SK-N-MC (cell line): Measurements from ENCODE around the gene QSER1.
"Not testable (repeated sequence)": the region's sequence is repeated elsewhere in the genome, so short reads cannot be mapped to it uniquely, and the experiment has no call there.

Experiments
- DNase-seq: peaks from one replicate; pipeline ENCODE4 v3.0.0-alpha.2; 2011; ENCODE audit warnings: low read depth, low spot score
- H3K27ac ChIP-seq: fragments of 200-600 bp; sonication (generic); 2 replicates; pipeline ENCODE4 v1.5.1; 2016; ENCODE audit warnings: mixed run types
- H3K36me3 ChIP-seq: fragments of 200-600 bp; sonication (generic); 2 replicates; pipeline ENCODE4 v1.6.1; 2017; ENCODE audit warnings: antibody characterized with exemption, low read length, mixed read lengths; ENCODE audit not compliant: insufficient read depth
- H3K4me3 ChIP-seq: fragments of 200-600 bp; sonication (generic); 2 replicates; pipeline ENCODE4 v1.5.1; 2016
- H3K9ac ChIP-seq: fragments of 200-600 bp; sonication (generic); 2 replicates; pipeline ENCODE4 v1.8.0; 2017; ENCODE audit warnings: mixed run types, mixed read lengths; ENCODE audit not compliant: insufficient read length
- H3K9me3 ChIP-seq: fragments of 200-600 bp; sonication (generic); 2 replicates; pipeline ENCODE4 v1.6.1; 2017; ENCODE audit warnings: low read depth, mild to moderate bottlenecking, antibody characterized with exemption, low read length, moderate library complexity, mixed read lengths
- EZH2 ChIP-seq: fragments of 200-600 bp; sonication (generic); IDR thresholded peaks from one replicate; pipeline ENCODE4 v1.6.1; 2017; ENCODE audit warnings: antibody characterized with exemption
- FOXP2 ChIP-seq: optimal IDR thresholded peaks from 2 replicates; pipeline ENCODE3; 2011; ENCODE audit warnings: mild to moderate bottlenecking, moderate library complexity; ENCODE audit not compliant: insufficient read depth; ENCODE audit errors: extremely low read length, control extremely low read depth
- POLR2AphosphoS5 ChIP-seq: IDR thresholded peaks from 2 replicates; pipeline ENCODE4 v1.6.1; 2012; ENCODE audit warnings: mild to moderate bottlenecking, low read depth, low read length, borderline replicate concordance

Gene QSER1

DNA sequence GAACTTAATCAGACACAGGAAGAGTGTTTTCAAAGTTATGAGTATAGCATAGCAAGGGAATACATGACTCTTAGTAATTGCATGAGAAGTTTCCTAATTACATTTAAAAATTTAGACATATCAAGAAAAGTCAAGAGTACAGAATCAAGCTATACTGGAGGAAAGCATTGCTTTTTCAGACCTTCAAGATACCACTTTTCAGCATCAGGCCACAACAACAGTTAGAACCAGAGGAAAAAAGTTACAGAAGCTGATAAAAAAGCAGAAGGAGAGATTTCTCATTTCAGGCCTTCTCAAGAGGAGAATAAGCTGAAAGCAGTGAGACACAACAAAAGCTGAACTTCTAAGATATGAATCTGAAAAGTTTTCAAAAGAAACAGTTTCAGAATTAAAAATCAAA, 28.1 kb upstream of the QSER1 start:
- H3K9me3 ChIP-seq = no peaks in the 10 kb centered on the region
- TF ChIP-seq EZH2 (no peak), FOXP2 (no peak), POLR2AphosphoS5 (no peak)
- no peak overlapping the region for H3K9ac ChIP-seq
- H3K4me3 ChIP-seq = no peak overlapping the region
- no peak for DNase-seq
- H3K27ac ChIP-seq = no peak overlapping the region
- H3K36me3 ChIP-seq = no peaks in the 10 kb centered on the region

DNA sequence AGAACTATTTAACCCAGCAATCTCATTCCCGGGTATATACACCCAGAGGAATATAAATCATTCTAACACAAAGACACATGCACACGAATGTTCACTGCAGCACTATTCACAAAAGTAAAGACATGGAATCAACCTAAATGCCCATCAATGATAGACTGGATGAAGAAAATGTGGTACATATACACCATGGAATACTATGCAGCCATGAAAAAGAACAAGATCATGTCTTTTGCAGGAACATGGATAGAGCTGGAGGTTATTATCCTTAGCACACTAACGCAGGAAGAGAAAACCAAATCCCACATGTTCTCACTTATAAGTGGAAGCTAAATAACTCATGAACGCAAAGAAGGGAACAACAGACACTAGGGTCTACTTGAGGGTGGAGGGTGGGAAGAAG, 23.9 kb upstream of the QSER1 start:
- not testable (repeated sequence) for H3K9ac ChIP-seq, H3K27ac ChIP-seq, H3K4me3 ChIP-seq, H3K36me3 ChIP-seq, DNase-seq, H3K9me3 ChIP-seq

DNA sequence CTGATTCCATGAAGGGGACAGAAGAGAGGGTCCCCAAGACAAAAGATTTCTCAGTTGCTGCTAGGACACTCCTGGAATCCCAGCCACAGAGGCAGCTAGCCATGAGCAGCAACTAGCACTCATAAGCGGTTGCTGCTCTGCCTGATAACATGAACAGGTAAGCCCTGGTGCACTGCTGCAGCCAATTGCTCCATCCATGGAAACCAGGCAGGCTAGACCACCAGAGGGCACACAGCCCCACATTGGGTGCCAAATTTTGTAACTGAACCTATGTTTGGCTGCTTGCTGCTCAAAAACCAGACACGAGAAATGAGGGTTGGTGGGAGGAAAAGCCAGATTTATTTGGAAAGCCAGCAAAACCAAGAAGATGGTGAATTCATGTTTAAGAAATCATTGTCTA, 21.9 kb upstream of the QSER1 start:
- Histone ChIP-seq H3K4me3 (no peak overlapping the region), H3K9ac (no peak overlapping the region)
- TF ChIP-seq FOXP2 (no peak), EZH2 (no peak), POLR2AphosphoS5 (no peak)

DNA sequence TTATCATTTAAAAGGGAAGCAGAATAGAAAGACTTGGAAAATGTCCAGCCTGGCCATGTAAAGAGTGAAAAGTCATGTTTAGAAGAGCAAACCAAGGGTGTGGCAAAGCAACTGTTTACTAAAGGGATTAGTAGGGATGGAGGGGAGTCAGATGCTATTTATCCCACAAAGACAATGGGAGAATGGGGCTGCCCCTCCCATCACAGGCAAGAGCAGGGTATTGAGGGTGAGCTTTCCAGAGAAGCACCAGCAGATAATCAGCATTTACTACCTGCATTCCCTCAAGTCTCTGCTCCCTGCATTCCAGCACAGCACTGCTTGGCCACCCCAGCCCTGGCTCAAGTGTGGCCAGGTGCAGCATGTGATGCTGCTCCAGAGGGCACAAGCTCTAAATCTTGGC, 18.5 kb upstream of the QSER1 start:
- Histone ChIP-seq H3K9me3 (no peaks in the 10 kb centered on the region), H3K4me3 (no peak overlapping the region), H3K36me3 (no peaks in the 10 kb centered on the region), H3K27ac (no peak overlapping the region), H3K9ac (no peak overlapping the region)
- TF ChIP-seq POLR2AphosphoS5 (no peak), FOXP2 (no peak), EZH2 (no peak)
- DNase-seq = no peak

More for the DNA sequence above, 21.9 kb upstream of the QSER1 start:
- Histone ChIP-seq H3K27ac (no peak overlapping the region), H3K36me3 (no peaks in the 10 kb centered on the region), H3K9me3 (no peaks in the 10 kb centered on the region)
- DNase-seq = no peak

DNA sequence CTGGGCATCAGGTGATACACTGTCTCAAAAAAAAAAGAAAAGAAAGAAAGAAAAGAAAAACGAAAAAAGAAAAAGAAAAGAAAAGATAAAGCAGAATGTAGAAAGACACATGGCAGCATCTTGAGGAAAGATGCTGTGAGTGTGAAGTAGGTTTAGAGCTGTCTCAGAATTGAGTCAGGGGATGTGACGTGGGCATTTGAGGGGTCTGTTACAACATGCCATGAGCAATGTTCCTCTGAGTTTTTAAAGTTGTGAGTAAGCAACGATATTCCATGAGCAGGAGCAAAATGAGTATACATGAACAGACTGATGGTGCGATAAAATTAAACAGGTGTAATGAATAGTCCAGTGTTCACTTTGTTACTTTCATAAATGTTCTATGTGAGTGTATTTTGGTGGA, 11.3 kb upstream of the QSER1 start:
- TF ChIP-seq EZH2 (no peak), POLR2AphosphoS5 (no peak), FOXP2 (no peak)
- H3K9me3 ChIP-seq = no peaks in the 10 kb centered on the region
- H3K27ac ChIP-seq = no peak overlapping the region
- no peak for DNase-seq
- H3K4me3 ChIP-seq = no peak overlapping the region
- H3K36me3 ChIP-seq = no peaks in the 10 kb centered on the region
- no peak overlapping the region for H3K9ac ChIP-seq

DNA sequence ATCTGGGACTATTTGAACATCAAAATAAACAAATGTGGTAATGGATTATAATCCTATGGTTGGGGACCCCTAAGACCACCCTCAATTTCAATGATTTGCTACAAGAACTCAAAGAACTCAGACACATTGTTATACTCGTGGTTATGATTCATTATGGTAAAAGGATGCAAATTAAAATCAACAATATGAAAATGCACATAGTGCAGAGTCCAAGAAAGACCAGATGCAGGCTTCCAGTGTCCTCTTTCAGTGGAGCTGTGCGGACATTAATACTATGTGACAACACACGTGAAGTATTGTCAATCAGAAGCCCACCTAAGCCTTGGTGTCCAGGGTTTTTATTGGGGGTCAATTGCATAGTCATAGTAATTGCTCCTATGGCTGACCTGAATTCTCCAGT, 9.2 kb upstream of the QSER1 start:
- TF ChIP-seq POLR2AphosphoS5 (no peak), FOXP2 (no peak), EZH2 (no peak)
- no peak overlapping the region for H3K4me3 ChIP-seq
- no peaks in the 10 kb centered on the region for H3K9me3 ChIP-seq
- H3K9ac ChIP-seq = no peak overlapping the region
- H3K27ac ChIP-seq = no peak overlapping the region
- no peaks in the 10 kb centered on the region for H3K36me3 ChIP-seq
- no peak for DNase-seq

DNA sequence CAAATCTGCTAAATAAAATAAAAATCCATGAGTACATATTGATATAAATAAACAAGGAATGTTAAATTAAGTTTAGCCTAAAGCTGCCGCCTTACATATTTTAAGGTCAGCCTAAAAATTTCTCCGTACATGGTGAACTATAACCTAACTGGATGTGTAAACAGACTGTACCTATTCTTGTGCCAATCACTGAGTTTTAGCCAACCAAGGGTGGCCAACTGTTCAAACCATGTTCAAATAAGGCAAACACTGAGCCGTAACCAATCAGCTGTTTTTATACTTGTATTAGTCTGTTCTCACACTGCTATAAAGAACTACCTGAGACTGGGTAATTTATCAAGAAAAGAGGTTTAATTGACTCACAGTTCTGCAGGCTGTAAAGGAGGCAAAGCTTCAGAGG, 8.6 kb upstream of the QSER1 start:
- no peaks in the 10 kb centered on the region for H3K9me3 ChIP-seq
- TF ChIP-seq FOXP2 = no peak
- no peak for TF ChIP-seq POLR2AphosphoS5
- TF ChIP-seq EZH2 = no peak
- no peak overlapping the region for H3K9ac ChIP-seq
- DNase-seq = no peak
- H3K36me3 ChIP-seq = no peaks in the 10 kb centered on the region
- H3K27ac ChIP-seq = no peak overlapping the region
- H3K4me3 ChIP-seq = no peak overlapping the region

DNA sequence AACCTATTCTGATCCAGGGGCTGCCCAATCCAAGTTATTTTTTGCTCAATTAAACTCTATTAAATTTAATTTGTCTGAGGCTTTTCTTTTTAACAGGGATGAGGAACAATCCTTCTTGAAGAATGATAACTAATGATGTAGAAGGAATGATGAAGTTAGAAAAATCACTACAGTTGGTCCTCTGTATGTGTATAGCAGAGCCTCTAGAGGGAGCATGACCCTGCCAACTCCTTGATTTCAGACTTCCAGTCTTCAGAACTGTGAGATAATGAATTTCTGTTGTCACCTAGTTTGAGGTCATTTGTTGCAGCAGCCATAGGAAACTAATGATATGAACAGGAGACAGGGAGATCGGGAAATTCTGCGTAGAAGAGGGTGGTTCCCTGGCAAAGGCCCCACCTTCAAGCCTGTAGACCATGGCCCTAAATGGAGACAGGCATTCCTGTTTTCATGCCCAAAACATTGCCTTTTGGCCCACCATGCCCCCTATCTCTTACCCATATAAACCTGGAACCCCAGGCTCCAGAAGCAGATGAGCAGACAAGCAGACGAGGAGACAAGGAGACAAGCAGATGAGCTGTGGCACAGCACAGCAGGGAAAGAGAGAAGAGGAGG, 7.7 kb upstream of the QSER1 start:
- Histone ChIP-seq H3K9ac (no peak overlapping the region), H3K36me3 (no peaks in the 10 kb centered on the region), H3K9me3 (no peaks in the 10 kb centered on the region), H3K27ac (no peak overlapping the region), H3K4me3 (no peak overlapping the region)
- no peak for DNase-seq
- TF ChIP-seq FOXP2 (no peak), EZH2 (no peak), POLR2AphosphoS5 (no peak)

DNA sequence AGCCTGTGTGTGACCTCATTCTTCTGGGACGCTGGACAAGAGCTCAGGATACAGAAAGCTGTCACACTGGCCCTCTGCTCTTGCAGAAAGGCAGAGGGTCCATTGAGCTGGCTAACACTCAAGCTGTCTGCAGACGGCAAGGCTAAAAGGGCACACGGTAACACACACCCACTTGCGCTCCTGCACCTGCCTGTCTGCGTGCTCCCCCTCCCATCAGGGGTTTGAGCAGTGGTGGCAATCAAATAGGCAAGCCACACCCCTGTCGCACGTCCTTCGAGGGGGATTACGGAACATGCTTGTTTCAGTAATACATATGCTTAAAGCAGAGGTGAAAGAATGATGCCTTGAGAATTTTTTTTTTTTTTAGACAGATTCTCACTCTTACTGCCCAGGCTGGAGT, 7.1 kb upstream of the QSER1 start:
- H3K27ac ChIP-seq = no peak overlapping the region
- no peak for DNase-seq
- H3K4me3 ChIP-seq = no peak overlapping the region
- H3K9ac ChIP-seq = no peak overlapping the region
- no peaks in the 10 kb centered on the region for H3K36me3 ChIP-seq
- TF ChIP-seq FOXP2 = no peak
- TF ChIP-seq POLR2AphosphoS5 = no peak
- no peak for TF ChIP-seq EZH2
- no peaks in the 10 kb centered on the region for H3K9me3 ChIP-seq

DNA sequence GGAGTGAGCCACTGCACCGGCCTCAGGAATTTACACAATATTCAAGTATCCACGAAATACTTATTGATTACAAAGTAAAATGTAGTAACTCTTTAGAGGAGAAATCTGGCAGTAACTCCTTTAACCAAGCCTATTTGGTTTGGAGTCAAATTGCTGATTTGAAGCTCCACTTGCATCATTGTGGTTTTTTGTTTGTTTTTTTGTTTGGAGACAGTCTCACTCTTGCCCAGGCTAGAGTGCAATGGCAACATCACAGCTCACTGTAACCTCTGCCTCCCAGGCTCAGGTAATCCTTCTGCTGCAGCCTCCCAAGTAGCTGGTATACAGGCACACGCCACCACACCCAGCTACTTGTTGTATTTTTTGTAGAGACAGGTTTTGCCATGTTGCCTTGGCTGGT, 6.4 kb upstream of the QSER1 start:
- Histone ChIP-seq H3K27ac (no peak overlapping the region), H3K9me3 (no peaks in the 10 kb centered on the region), H3K36me3 (no peaks in the 10 kb centered on the region), H3K9ac (no peak overlapping the region), H3K4me3 (no peak overlapping the region)
- TF ChIP-seq POLR2AphosphoS5 = no peak
- TF ChIP-seq FOXP2 = no peak
- no peak for DNase-seq

DNA sequence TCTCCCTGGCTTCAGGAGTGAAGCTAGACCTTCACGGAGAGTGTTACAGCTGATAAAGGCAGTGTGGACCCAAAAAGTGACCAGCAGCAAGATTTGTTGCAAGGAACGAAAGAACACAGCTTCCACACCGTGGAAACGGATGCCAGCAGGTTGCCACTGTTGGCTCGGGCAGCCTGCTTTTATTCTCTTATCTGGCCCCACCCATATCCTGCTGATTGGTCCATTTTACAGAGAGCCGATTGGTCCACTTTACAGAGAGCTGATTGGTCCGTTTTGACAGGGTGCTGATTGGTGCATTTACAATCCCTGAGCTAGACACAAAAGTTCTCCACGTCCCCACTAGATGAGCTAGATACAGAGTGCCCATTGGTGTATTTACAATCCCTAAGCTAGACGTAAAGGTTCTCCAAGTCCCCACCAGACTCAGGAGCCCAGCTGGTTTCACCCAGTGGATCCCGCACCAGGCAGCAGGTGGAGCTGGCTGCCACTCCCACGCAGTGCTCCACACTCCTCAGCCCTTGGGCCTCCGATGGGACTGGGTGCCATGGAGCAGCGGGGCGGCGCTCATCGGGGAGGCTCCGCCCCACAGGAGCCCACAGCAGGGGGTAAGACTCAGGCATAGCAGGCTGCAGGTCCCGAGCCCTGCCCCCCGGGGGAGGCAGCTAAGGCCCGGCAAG, 4.8 kb upstream of the QSER1 start:
- not testable (repeated sequence) for DNase-seq, H3K9me3 ChIP-seq, H3K9ac ChIP-seq, H3K27ac ChIP-seq, H3K36me3 ChIP-seq, H3K4me3 ChIP-seq

DNA sequence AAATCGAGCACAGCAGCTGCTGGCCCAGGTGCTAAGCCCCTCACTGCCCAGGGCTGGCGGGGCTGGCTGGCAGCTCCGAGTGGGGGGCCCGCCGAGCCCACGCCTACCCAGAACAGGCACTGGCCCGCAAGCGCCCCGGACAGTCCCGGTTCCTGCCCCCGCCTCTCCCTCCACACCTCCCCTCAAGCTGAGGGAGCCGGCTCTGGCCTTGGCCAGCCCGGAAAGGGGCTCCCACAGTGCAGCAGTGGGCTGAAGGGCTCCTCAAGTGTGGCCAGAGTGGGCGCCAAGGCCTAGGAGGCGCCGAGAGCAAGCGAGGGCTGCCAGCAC, 4.3 kb upstream of the QSER1 start:
- H3K9me3 ChIP-seq, H3K9ac ChIP-seq, H3K27ac ChIP-seq, H3K36me3 ChIP-seq, H3K4me3 ChIP-seq, DNase-seq: not testable (repeated sequence)
